Activated CD8-positive, alpha-beta memory T cell treated with anti-CD3 and anti-CD28 coated beads, Interleukin-2, amount 50 U/mL, for 1 hour (primary cell): Measurements from ENCODE around the gene GRK5.

Experiments
- DNase-seq: peaks from one replicate; pipeline ENCODE4 v3.0.0-alpha.2; 2020; ENCODE audit errors: extremely low read depth

Gene GRK5

GRCh38 chr10:119297207-119297968 is 90.0 kb downstream of the GRK5 start:
- DNase-seq = no peak

GRCh38 chr10:119298810-119299209 is 91.4 kb downstream of the GRK5 start:
- no peak for DNase-seq

- DNase-seq = no peak
Measured at GRCh38 chr10:119299531-119299930, 92.2 kb downstream of the GRK5 start.

- DNase-seq = peak; percentile 31
Measured at GRCh38 chr10:119301397-119301796, 94.0 kb downstream of the GRK5 start.

GRCh38 chr10:119302172-119302571 is 94.8 kb downstream of the GRK5 start:
- DNase-seq = no peak

- DNase-seq = no peak
Measured at GRCh38 chr10:119302591-119303253, 95.4 kb downstream of the GRK5 start.

GRCh38 chr10:119303886-119304285 is 96.5 kb downstream of the GRK5 start:
- no peak for DNase-seq

GRCh38 chr10:119304541-119304940 is 97.2 kb downstream of the GRK5 start:
- DNase-seq = no peak

- peak; percentile 92 for DNase-seq
Measured at GRCh38 chr10:119305860-119306513, 98.6 kb downstream of the GRK5 start.

- peak; percentile 60 for DNase-seq
Measured at GRCh38 chr10:119306514-119306951, 99.2 kb downstream of the GRK5 start.

GRCh38 chr10:119306986-119307392 is 99.6 kb downstream of the GRK5 start:
- DNase-seq = no peak

- DNase-seq = no peak
Measured at GRCh38 chr10:119308089-119308488, 100.7 kb downstream of the GRK5 start.

- DNase-seq = no peak
Measured at GRCh38 chr10:119308551-119309422, 101.4 kb downstream of the GRK5 start.

GRCh38 chr10:119309423-119309770 is 102.0 kb downstream of the GRK5 start:
- no peak for DNase-seq

GRCh38 chr10:119310806-119311205 is 103.4 kb downstream of the GRK5 start:
- DNase-seq = no peak

- no peak for DNase-seq
Measured at GRCh38 chr10:119312241-119312640, 104.9 kb downstream of the GRK5 start.

- DNase-seq = no peak
Measured at GRCh38 chr10:119313024-119313423, 105.7 kb downstream of the GRK5 start.

GRCh38 chr10:119313644-119314043 is 106.3 kb downstream of the GRK5 start:
- DNase-seq = peak; percentile 16

GRCh38 chr10:119314061-119314460 is 106.7 kb downstream of the GRK5 start:
- DNase-seq = no peak

GRCh38 chr10:119314486-119314885 is 107.1 kb downstream of the GRK5 start:
- no peak for DNase-seq

GRCh38 chr10:119315128-119316001 is 108.0 kb downstream of the GRK5 start:
- DNase-seq = peak; percentile 54
